Ishikawa (cell line): ENCODE measurements around the gene MVP.

ENCODE experiments used
- CEBPB ChIP-seq: IDR thresholded peaks from 2 replicates; pipeline ENCODE4 v1.6.1; 2012
- CREB1 ChIP-seq: IDR thresholded peaks from 2 replicates; pipeline ENCODE4 v1.6.1; 2012; ENCODE audit warnings: low read depth
- EP300 ChIP-seq: IDR thresholded peaks from 2 replicates; pipeline ENCODE4 v1.6.1; 2012; ENCODE audit warnings: borderline replicate concordance
- FOXM1 ChIP-seq: IDR thresholded peaks from 2 replicates; pipeline ENCODE4 v1.6.1; 2012; ENCODE audit warnings: low read depth, borderline replicate concordance
- RAD21 ChIP-seq: IDR thresholded peaks from 2 replicates; pipeline ENCODE4 v1.6.1; 2012; ENCODE audit warnings: low read depth
- TAF1 ChIP-seq: IDR thresholded peaks from 2 replicates; pipeline ENCODE4 v1.6.1; 2012; ENCODE audit warnings: low read depth, mild to moderate bottlenecking
- YY1 ChIP-seq: IDR thresholded peaks from 2 replicates; pipeline ENCODE4 v1.6.1; 2012; ENCODE audit warnings: low read depth
- ZBTB7A ChIP-seq: IDR thresholded peaks from 2 replicates; pipeline ENCODE4 v1.6.1; 2012; ENCODE audit warnings: low read depth
- TF ChIP-seq, protein P1 (sequence below): IDR thresholded peaks from 2 replicates; pipeline ENCODE4 v1.6.1; 2012; ENCODE audit warnings: low read depth, mild to moderate bottlenecking

DNA sequence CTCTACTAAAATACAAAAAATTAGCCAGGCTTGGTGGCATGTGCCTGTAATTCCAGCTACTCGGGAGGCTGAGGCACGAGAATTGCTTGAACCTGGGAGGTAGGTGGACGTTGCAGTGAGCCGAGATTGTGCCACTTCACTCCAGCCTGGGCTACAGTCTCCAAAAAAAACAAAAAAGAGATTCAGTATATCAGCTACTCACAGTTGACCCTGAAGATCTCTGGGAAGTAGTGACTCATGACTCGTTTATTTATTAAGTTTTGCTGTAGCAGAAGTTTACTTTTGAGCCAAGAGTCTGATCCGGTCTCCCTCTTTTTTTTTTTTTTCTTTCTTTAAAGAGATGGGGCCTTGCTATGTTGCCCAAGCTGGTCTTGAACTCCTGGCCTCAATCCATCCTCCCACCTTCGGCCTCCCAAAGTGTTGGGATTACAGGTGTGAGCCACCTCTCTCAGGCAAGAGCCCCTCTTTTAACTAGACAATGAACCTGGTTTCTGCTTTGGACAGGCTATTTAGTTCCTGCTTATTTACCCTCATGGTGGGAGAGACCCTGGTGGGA lies 4.4 kb downstream of the MVP start:
- TF ChIP-seq, protein P1, sequence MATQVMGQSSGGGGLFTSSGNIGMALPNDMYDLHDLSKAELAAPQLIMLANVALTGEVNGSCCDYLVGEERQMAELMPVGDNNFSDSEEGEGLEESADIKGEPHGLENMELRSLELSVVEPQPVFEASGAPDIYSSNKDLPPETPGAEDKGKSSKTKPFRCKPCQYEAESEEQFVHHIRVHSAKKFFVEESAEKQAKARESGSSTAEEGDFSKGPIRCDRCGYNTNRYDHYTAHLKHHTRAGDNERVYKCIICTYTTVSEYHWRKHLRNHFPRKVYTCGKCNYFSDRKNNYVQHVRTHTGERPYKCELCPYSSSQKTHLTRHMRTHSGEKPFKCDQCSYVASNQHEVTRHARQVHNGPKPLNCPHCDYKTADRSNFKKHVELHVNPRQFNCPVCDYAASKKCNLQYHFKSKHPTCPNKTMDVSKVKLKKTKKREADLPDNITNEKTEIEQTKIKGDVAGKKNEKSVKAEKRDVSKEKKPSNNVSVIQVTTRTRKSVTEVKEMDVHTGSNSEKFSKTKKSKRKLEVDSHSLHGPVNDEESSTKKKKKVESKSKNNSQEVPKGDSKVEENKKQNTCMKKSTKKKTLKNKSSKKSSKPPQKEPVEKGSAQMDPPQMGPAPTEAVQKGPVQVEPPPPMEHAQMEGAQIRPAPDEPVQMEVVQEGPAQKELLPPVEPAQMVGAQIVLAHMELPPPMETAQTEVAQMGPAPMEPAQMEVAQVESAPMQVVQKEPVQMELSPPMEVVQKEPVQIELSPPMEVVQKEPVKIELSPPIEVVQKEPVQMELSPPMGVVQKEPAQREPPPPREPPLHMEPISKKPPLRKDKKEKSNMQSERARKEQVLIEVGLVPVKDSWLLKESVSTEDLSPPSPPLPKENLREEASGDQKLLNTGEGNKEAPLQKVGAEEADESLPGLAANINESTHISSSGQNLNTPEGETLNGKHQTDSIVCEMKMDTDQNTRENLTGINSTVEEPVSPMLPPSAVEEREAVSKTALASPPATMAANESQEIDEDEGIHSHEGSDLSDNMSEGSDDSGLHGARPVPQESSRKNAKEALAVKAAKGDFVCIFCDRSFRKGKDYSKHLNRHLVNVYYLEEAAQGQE, result no peak
- TF ChIP-seq CREB1, result no peak
- no peak for TF ChIP-seq RAD21
- no peak for TF ChIP-seq ZBTB7A
- no peak for TF ChIP-seq YY1
- TF ChIP-seq TAF1, result no peak
- no peak for TF ChIP-seq EP300
- TF ChIP-seq CEBPB, result no peak
- TF ChIP-seq FOXM1, result no peak
